ENCODE results near the gene FAM124A.
"Not testable (repeated sequence)": the region's sequence is repeated elsewhere in the genome, so short reads cannot be mapped to it uniquely, and the experiment has no call there.

FAM124A gene

DNA sequence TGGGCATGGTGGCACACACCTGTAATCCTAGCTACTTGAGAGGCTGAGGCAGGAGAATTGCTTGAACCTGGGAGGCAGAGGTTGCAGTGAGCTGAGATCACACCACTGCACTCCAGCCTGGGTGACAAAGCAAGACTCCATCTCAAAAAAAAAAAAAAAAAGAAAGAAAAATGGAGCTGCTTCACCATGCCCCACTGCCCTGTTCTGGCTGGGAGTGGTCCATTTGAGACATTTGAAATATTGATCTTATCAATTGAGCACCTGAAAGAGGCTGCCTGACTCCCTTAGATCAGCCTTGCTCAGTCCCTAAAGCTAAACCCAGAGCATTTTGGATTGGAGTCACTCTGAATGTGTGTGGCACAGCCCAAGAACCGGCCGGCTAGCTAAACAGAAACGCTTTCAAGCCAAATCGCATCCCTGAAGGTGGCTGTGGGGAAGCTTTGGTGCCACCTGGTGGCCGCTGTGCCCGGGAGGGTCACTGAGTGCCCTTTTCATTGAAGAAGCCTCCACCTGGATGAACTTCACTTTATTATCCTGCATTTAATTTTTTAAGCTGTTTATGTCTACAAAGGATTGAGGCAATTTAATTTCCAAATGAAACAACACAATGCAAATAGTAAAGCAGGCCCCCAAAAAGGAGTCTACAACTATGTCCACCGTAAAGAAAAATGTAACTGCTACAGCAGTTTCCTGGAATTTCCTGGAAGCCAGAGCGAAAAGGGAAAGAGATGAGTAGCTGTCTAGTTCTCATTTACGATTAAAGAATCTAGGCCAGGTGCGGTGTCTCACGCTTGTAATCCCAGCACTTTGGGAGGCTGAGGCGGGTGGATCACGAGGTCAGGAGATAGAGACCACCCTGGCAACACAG is 64.2 kb downstream of the FAM124A start:
- H3K4me1 Mint-ChIP-seq = peaks cover 6% of the 10 kb centered on the region
- ATAC-seq = peak; percentile 83
- H3K9me3 Mint-ChIP-seq = no peaks in the 10 kb centered on the region
- no peak overlapping the region for H3K4me3 Mint-ChIP-seq
- H3K36me3 Mint-ChIP-seq = no peaks in the 10 kb centered on the region
- DNase-seq (ENCODE audit: low spot score in 2 of 2) = peak; percentile 76 to 87
- no peak overlapping the region for H3K27ac Mint-ChIP-seq

GRCh38 chr13:51287758-51288157 is 65.6 kb downstream of the FAM124A start:
- H3K9me3 Mint-ChIP-seq = no peaks in the 10 kb centered on the region
- H3K36me3 Mint-ChIP-seq = no peaks in the 10 kb centered on the region
- H3K4me1 Mint-ChIP-seq = peaks cover 6% of the 10 kb centered on the region
- no peak overlapping the region for H3K27ac Mint-ChIP-seq
- no peak for DNase-seq (ENCODE audit: low spot score in 2 of 2)
- ATAC-seq = no peak
- no peak overlapping the region for H3K4me3 Mint-ChIP-seq

GRCh38 chr13:51288254-51288653 is 66.1 kb downstream of the FAM124A start:
- DNase-seq (ENCODE audit: low spot score in 2 of 2); H3K27ac Mint-ChIP-seq; H3K36me3 Mint-ChIP-seq; H3K4me3 Mint-ChIP-seq; H3K4me1 Mint-ChIP-seq; ATAC-seq; H3K9me3 Mint-ChIP-seq: not testable (repeated sequence)

DNA sequence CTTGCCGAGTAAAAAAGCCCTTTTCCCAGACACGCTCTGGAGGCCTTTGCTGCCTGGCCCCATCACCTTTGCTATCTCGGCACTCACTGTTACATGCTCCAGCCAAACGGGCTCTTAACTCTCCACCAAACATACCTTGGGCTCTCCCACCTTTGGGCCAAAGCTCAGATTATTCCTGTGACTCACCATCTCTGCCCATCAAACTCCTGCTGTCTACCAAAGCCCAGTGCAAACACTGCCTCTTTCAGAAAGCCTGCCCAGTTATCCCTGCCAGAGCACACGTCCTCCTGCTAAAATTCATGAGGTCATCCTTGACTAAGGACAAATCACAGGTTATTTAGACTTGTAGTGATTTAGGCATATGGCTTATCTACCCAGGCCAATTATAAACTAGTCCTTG is 69.1 kb downstream of the FAM124A start:
- ATAC-seq (no peak), DNase-seq (ENCODE audit: low spot score in 2 of 2) (no peak)
- Mint-ChIP-seq H3K9me3 (no peaks in the 10 kb centered on the region), H3K4me1 (no peaks in the 10 kb centered on the region), H3K27ac (no peak overlapping the region), H3K4me3 (no peak overlapping the region), H3K36me3 (no peaks in the 10 kb centered on the region)

DNA sequence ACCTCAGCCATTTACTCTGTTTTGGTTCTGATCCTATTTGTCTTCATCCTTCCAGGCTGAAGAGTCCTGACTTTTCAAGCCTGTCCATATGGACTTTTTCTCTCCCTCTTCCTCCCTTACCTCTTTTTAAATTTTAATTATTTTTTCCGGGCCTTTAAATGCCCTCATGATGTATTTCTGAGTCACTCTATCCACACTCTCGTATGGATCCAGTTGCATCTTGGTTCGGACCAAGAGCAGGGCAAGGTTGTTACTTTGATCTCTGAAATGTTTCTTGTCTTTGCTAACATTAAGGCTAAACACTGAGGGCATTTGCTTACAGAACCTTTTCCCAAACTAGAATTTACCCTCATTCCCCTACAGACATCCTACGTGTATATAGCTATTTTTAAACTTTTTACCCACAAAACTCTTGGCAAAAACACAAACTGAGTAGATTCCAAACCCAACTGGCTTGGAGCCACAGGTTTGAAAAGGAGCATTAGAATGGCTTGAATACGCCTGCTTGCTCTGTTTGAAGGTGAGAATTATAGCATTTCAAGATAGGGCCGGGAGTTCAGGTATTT is 69.9 kb downstream of the FAM124A start:
- H3K4me1 Mint-ChIP-seq = no peaks in the 10 kb centered on the region
- no peak for DNase-seq (ENCODE audit: low spot score in 2 of 2)
- no peaks in the 10 kb centered on the region for H3K36me3 Mint-ChIP-seq
- H3K9me3 Mint-ChIP-seq = no peaks in the 10 kb centered on the region
- H3K4me3 Mint-ChIP-seq = no peak overlapping the region
- H3K27ac Mint-ChIP-seq = no peak overlapping the region
- no peak for ATAC-seq

DNA sequence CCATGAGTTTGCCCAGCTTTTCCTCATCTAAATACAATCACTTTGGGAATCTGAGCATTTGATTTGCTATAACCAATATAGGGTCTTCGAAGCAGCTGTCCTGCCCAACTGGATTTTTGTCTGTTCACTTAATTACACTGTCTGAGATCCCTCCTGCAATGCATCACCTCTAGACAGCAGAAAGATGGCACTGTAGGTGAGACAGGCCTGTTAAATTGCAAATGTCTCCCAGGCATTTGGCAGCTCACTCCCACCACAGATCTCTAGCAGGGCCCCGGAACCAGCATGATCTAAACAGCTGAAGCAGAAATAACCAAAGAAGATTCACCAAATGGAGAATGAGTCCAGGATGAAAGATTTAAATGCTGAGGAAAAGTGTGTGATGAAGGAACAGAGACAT is 75.4 kb downstream of the FAM124A start:
- Mint-ChIP-seq H3K4me1 (no peaks in the 10 kb centered on the region), H3K9me3 (no peaks in the 10 kb centered on the region), H3K27ac (no peak overlapping the region), H3K4me3 (no peak overlapping the region), H3K36me3 (no peaks in the 10 kb centered on the region)
- ATAC-seq = no peak
- no peak for DNase-seq (ENCODE audit: low spot score in 2 of 2)

DNA sequence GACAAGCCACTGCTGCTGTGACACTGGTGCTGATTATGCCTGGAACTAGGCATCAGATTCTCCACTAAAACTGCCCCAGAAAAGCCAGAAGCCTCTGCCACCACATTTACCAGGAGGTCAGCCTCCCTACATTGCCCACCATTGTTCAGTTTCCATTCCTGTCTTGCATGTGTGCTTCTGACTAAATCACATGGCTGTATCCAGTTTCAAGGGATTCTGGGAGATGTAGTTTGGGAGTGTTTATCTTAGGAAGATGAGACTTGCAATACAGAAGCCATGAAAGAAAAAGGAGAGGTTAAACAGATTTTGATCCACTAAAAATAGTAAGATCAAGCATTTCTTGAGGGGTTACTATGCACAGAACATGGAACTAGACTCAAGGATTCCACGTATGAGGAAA is 76.6 kb downstream of the FAM124A start:
- no peak for DNase-seq (ENCODE audit: low spot score in 2 of 2)
- Mint-ChIP-seq H3K36me3 (no peaks in the 10 kb centered on the region), H3K9me3 (no peaks in the 10 kb centered on the region), H3K4me3 (no peak overlapping the region), H3K27ac (peak overlapping the region; percentile 52), H3K4me1 (no peaks in the 10 kb centered on the region)
- no peak for ATAC-seq

DNA sequence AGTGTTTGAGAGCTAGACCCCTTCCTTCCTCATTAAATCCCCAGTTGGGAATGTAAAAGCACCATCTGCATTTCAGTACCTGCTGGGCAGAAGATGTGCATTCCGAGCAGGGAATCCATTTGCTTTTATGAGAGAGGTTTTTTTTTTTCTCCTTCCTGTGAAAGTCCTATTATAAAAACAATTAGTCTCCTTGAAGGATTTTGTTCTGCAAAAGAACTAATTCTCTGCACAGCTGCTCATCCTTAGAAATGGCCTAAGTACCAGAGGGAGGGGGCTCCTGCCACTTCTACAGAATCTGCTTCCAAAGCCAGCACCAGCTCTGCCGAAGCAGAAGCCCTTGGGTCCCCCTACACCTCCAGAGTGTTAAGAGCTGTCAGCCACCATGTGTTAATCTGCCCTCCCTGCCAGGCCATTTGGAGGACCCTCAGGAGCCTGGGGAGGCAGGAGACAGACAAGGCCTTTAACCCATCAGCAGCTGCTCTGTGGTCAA is 80.9 kb downstream of the FAM124A start:
- no peak for DNase-seq (ENCODE audit: low spot score in 2 of 2)
- no peak for ATAC-seq
- no peaks in the 10 kb centered on the region for H3K4me1 Mint-ChIP-seq
- no peak overlapping the region for H3K4me3 Mint-ChIP-seq
- H3K36me3 Mint-ChIP-seq = no peaks in the 10 kb centered on the region
- no peaks in the 10 kb centered on the region for H3K9me3 Mint-ChIP-seq
- no peak overlapping the region for H3K27ac Mint-ChIP-seq

DNA sequence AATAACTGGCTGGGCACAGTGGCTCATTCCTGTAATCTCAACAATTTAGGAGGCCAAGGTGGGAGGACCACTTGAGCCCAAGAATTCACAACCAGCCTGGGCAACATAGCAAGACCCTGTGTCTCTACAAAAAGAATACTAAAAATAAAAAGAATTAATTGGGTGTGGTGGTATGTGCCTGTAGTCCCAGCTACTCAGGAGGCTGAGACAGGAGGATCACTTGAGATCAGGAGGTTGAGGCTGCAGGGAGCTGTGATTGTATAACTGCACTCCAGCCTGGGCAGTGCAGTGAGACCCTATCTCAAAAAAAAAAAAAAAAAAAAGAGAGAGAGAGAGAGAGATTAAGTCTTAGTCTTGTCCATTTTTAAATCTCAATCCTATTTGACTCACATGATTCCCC is 81.7 kb downstream of the FAM124A start:
- H3K4me1 Mint-ChIP-seq = no peaks in the 10 kb centered on the region
- no peak overlapping the region for H3K27ac Mint-ChIP-seq
- DNase-seq (ENCODE audit: low spot score in 2 of 2) (no peak), ATAC-seq (no peak)
- H3K4me3 Mint-ChIP-seq = no peak overlapping the region
- H3K36me3 Mint-ChIP-seq = no peaks in the 10 kb centered on the region
- H3K9me3 Mint-ChIP-seq = no peaks in the 10 kb centered on the region

DNA sequence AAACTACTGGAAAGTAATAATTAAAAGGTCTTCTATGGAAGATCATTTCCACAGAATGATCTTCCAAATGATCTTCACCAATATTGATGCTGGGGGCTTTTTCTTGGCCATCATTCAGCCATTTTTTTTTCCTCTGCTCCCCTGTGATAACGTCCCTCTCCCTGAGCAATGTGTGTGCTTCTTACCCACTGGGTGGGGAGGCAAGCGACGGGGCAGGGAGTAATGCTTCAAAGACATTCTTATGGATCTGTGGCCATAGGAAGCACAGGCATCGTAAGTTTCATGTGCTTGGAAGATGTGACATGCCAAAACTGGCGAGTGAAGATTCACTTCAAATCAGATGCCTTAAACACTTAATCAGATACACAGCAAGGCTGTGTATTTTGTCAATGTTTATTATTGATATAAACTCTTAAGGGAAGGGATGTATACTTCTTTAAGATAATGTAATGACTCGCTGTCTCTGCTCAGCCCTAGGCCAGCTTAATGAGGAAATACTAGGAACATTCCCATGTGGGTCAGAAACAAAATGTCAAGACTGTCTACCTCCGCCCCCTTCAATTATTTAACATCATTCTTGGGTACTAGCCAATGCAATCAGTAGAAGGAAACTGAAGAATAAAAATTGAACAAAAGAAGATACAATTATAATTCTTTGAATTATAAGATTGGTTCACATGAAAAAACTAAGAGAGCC is 83.2 kb downstream of the FAM124A start:
- DNase-seq (ENCODE audit: low spot score in 2 of 2) = no peak
- H3K36me3 Mint-ChIP-seq = no peaks in the 10 kb centered on the region
- H3K9me3 Mint-ChIP-seq = no peaks in the 10 kb centered on the region
- H3K27ac Mint-ChIP-seq = no peak overlapping the region
- no peak overlapping the region for H3K4me3 Mint-ChIP-seq
- ATAC-seq = no peak
- no peaks in the 10 kb centered on the region for H3K4me1 Mint-ChIP-seq

DNA sequence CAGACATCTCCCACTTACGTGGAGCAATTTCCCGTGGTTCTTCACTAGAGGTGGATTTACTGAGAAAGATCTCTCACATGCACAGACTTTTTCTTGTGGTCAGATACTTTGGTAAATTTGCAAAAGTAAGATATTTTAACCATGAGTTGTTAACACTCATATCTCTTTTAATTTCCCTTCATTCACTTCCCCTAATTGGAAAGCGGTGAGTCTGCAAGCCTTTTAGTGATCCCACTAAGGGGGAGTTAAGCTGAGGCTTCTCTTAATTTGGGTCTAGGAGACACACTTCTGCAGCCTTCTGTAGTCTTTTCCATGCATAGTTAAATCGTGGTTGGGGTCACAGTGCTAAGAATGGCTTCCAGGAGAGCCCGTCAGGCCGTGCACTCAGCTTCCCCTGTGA is 86.6 kb downstream of the FAM124A start:
- Mint-ChIP-seq H3K9me3 (no peaks in the 10 kb centered on the region), H3K36me3 (no peaks in the 10 kb centered on the region), H3K27ac (no peak overlapping the region), H3K4me3 (no peak overlapping the region), H3K4me1 (no peaks in the 10 kb centered on the region)
- DNase-seq (ENCODE audit: low spot score in 2 of 2) (no peak), ATAC-seq (no peak)

GRCh38 chr13:51311231-51311630 is 89.0 kb downstream of the FAM124A start:
- Mint-ChIP-seq H3K27ac (no peak overlapping the region), H3K36me3 (no peaks in the 10 kb centered on the region), H3K4me1 (no peaks in the 10 kb centered on the region), H3K4me3 (no peak overlapping the region), H3K9me3 (no peaks in the 10 kb centered on the region)
- ATAC-seq (no peak), DNase-seq (ENCODE audit: low spot score in 2 of 2) (no peak)

- no peaks in the 10 kb centered on the region for H3K9me3 Mint-ChIP-seq
- no peak for DNase-seq (ENCODE audit: low spot score in 2 of 2)
- ATAC-seq = no peak
- no peaks in the 10 kb centered on the region for H3K36me3 Mint-ChIP-seq
- H3K4me3 Mint-ChIP-seq = no peak overlapping the region
- no peak overlapping the region for H3K27ac Mint-ChIP-seq
- H3K4me1 Mint-ChIP-seq = no peaks in the 10 kb centered on the region
Measured at GRCh38 chr13:51311957-51312520, 89.8 kb downstream of the FAM124A start.

GRCh38 chr13:51313619-51314018 is 91.4 kb downstream of the FAM124A start:
- H3K4me1 Mint-ChIP-seq = no peaks in the 10 kb centered on the region
- no peaks in the 10 kb centered on the region for H3K36me3 Mint-ChIP-seq
- no peak overlapping the region for H3K4me3 Mint-ChIP-seq
- no peaks in the 10 kb centered on the region for H3K9me3 Mint-ChIP-seq
- ATAC-seq = no peak
- no peak for DNase-seq (ENCODE audit: low spot score in 2 of 2)
- no peak overlapping the region for H3K27ac Mint-ChIP-seq

DNA sequence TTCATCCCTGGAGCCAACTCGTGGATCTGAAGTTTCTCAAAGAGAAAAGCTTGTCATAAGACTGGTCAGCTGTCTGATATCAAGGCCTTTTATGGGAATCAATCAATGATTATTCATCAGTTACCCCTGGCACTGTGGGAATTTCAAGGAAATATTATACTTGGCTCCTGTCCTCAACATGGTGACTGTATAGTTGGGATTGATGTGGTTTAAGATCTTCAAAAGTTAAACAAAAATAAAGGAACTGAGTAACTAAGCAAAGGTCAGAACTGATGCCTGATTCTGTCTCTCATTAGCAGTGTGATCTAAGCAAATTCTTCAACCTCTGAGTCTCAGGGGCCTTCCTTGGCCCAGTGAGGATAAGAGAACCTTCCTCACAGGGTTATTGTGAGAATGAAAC is 95.1 kb downstream of the FAM124A start:
- H3K27ac Mint-ChIP-seq = no peak overlapping the region
- ATAC-seq (no peak), DNase-seq (ENCODE audit: low spot score in 2 of 2) (no peak)
- H3K9me3 Mint-ChIP-seq = no peaks in the 10 kb centered on the region
- H3K4me3 Mint-ChIP-seq = no peak overlapping the region
- no peaks in the 10 kb centered on the region for H3K4me1 Mint-ChIP-seq
- H3K36me3 Mint-ChIP-seq = no peaks in the 10 kb centered on the region

All from stimulated activated effector memory CD8-positive, alpha-beta T cell treated with anti-CD3 and anti-CD28 coated beads, Interleukin-12 subunit alpha, Interleukin-12 subunit beta, amount 100 ng/mL, for 72 hours (primary cell).